Kidney (tissue), 14 donors: ENCODE data around the gene AQP12A. TPM values are rescaled to one million over a fixed set of nuclear protein-coding genes. Genes with fewer than 3 reads are reported as not detected.

Experiments used
- DNase-seq, 5 donors: peaks; one replicate each; pipeline ENCODE4 v3.0.0-alpha.2; 2013 to 2020
- FAIRE-seq: peaks from 2 replicates; lab custom pipeline; 2012; peaks lifted over from hg19 to GRCh38; lab: Jason Lieb, UNC
- H3K27ac ChIP-seq, 2 donors: one replicate each; pipeline ENCODE4 v1.7.0; 2013; ENCODE audit warnings: low read depth in 2 of 2, low read length in 2 of 2, inconsistent platforms in 1 of 2
- H3K27me3 ChIP-seq: one replicate; pipeline ENCODE4 v1.7.1; 2013; ENCODE audit warnings: low read length, inconsistent platforms; ENCODE audit not compliant: control insufficient read depth, insufficient read depth
- H3K36me3 ChIP-seq, 3 donors: one replicate each; pipeline versions ENCODE4 v1.7.0 to v1.7.1; 2013; ENCODE audit warnings: low read length in 3 of 3, control low read depth in 1 of 3, inconsistent platforms in 1 of 3; ENCODE audit not compliant: insufficient read depth in 3 of 3, control insufficient read depth in 2 of 3
- H3K4me1 ChIP-seq, 3 donors: one replicate each; pipeline versions ENCODE4 v1.7.0 to v1.7.1; 2013; ENCODE audit warnings: low read length in 3 of 3, inconsistent platforms in 1 of 3, low read depth in 1 of 3; ENCODE audit not compliant: control insufficient read depth in 2 of 3, insufficient read depth in 2 of 3
- H3K4me3 ChIP-seq, 3 donors: one replicate each; pipeline versions ENCODE4 v1.7.0 to v1.8.1; 2013; ENCODE audit warnings: low read length in 3 of 3, control low read depth in 1 of 3, inconsistent platforms in 1 of 3
- H3K9ac ChIP-seq, 3 donors: one replicate each; pipeline versions ENCODE4 v1.7.0 to v1.7.1; 2013; ENCODE audit warnings: low read length in 3 of 3, control low read depth in 1 of 3, inconsistent platforms in 1 of 3
- H3K9me3 ChIP-seq, 3 donors: one replicate each; pipeline versions ENCODE4 v1.7.0 to v1.7.1; 2013; ENCODE audit warnings: low read length in 3 of 3, control low read depth in 1 of 3, inconsistent platforms in 1 of 3; ENCODE audit not compliant: control insufficient read depth in 2 of 3, insufficient read depth in 1 of 3
- intact Hi-C: fragments of 100-400 bp; cut with DNase I; formaldehyde crosslinking; loops from one replicate; pipeline ENCODE4 v1.11.1; 2022
- polyA plus RNA-seq: library from polyadenylated mRNA; stranded (reverse); fragments of 350-450 nt; fragmentation: Illumina TruSeq; extraction: RNeasy Lipid Tissue Mini Kit (QIAGEN cat#74804); gene quantifications from one replicate; pipeline ENCODE4 v1.2.3, GENCODE V29; 2014; ENCODE audit warnings: low read depth, low replicate concordance; ENCODE audit not compliant: insufficient read depth
- total RNA-seq: library from RNA; stranded (reverse); fragmentation: NEBNext Ultra II Directional; extraction: Animal tissue kit (Norgen Biotek cat#: 25700); gene quantifications from one replicate; pipeline ENCODE4 v1.2.1, GENCODE V29; 2021
- TF ChIP-seq, protein P1 (sequence below): IDR thresholded peaks from 3 replicates; pipeline ENCODE4 v1.5.1; 2012; ENCODE audit warnings: mild to moderate bottlenecking, moderate library complexity, borderline replicate concordance; ENCODE audit not compliant: insufficient read depth; ENCODE audit errors: extremely low read depth
- donor health status: control.
- donor health status: control.
- donor health status: control.
- donor health status: control.
- donor health status: control.
- donor health status: DM: yes; HTN: yes; CAD: no.
- donor health status: Normal renal cell carcinoma (clear cell type).

AQP12A gene
- total and polyA plus RNA-seq, 2 donors from 2014 or later: not detected

DNA sequence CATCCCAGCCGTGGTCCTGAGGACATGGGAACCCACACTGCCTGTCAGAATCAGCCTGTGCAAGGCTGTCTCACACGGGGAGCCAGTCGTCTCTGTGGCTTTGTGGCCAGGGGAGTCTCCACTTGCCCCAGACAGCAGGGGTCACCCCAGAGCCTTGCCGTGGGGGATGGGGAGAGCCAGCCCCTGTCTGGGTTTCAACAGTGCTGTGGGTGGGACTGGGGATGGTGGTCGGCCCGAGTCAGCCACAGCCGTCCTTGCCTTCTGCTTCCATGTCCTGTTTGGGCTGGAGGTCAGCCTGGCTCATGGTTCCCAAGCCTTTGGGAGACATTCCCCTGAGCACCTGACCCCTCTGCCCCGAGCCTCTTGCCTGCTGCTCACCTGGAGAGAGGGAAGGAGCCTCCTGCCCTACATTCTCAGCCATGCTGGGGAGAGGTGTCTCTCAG, 46.8 kb upstream of the AQP12A start:
- no peaks in the 10 kb centered on the region for H3K9me3 ChIP-seq
- no peaks in the 10 kb centered on the region for H3K27me3 ChIP-seq
- no peaks in the 10 kb centered on the region for H3K4me1 ChIP-seq
- H3K9ac ChIP-seq: no peak overlapping the region
- H3K4me3 ChIP-seq: no peak overlapping the region
- no peak overlapping the region for H3K27ac ChIP-seq
- no peak for FAIRE-seq
- no peaks in the 10 kb centered on the region for H3K36me3 ChIP-seq
- DNase-seq: peak in 1 of 5 donors; percentile 27
- intact Hi-C loops: no loop called here
- TF ChIP-seq, protein P1, sequence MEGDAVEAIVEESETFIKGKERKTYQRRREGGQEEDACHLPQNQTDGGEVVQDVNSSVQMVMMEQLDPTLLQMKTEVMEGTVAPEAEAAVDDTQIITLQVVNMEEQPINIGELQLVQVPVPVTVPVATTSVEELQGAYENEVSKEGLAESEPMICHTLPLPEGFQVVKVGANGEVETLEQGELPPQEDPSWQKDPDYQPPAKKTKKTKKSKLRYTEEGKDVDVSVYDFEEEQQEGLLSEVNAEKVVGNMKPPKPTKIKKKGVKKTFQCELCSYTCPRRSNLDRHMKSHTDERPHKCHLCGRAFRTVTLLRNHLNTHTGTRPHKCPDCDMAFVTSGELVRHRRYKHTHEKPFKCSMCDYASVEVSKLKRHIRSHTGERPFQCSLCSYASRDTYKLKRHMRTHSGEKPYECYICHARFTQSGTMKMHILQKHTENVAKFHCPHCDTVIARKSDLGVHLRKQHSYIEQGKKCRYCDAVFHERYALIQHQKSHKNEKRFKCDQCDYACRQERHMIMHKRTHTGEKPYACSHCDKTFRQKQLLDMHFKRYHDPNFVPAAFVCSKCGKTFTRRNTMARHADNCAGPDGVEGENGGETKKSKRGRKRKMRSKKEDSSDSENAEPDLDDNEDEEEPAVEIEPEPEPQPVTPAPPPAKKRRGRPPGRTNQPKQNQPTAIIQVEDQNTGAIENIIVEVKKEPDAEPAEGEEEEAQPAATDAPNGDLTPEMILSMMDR: no peak

DNA sequence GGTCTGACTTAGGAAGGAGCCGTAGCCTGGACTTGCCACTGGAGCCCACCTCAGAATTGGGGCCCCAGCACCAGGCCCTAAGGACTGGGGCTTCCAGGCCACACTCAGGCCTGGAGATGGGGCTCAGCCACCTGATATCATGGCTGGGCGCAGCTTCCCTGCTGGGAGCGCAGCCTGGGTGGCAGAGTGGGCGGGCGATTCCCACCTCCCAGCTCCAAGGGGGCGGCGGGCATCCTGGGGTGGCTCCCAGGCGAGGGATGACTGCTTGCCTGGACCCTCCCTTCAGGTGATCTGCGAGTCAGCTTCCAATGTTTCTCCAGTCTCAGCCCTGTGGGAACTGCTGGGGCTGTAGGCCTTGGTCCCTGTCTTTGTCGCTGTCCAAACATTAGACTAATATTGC, 46.3 kb upstream of the AQP12A start:
- FAIRE-seq: no peak
- intact Hi-C loops: no loop called here
- no peaks in the 10 kb centered on the region for H3K27me3 ChIP-seq

GRCh38 chr2:240645801-240646175, 45.9 kb upstream of the AQP12A start:
- FAIRE-seq: no peak
- DNase-seq: no peak
- Histone ChIP-seq H3K27ac (no peak overlapping the region), H3K9ac (no peak overlapping the region), H3K27me3 (no peaks in the 10 kb centered on the region), H3K4me1 (no peaks in the 10 kb centered on the region), H3K36me3 (no peaks in the 10 kb centered on the region), H3K4me3 (no peak overlapping the region), H3K9me3 (no peaks in the 10 kb centered on the region)
- intact Hi-C loops: no loop called here
- TF ChIP-seq, protein P1: no peak

More for the DNA sequence above, 46.3 kb upstream of the AQP12A start:
- no peaks in the 10 kb centered on the region for H3K9me3 ChIP-seq
- no peak overlapping the region for H3K9ac ChIP-seq
- no peaks in the 10 kb centered on the region for H3K4me1 ChIP-seq
- H3K4me3 ChIP-seq: no peak overlapping the region
- no peak for DNase-seq
- H3K27ac ChIP-seq: no peak overlapping the region
- TF ChIP-seq, protein P1: no peak
- H3K36me3 ChIP-seq: no peaks in the 10 kb centered on the region
